T-helper 2 cell (primary cell): ENCODE data around the gene LARP1.

ENCODE experiments used
- DNase-seq, 5 experiments: peaks; one replicate each; pipeline versions ENCODE4 v3.0.0 to v3.0.0-alpha.2; 2012 to 2022

LARP1 gene

GRCh38 chr5:154860765-154861164, 105.6 kb downstream of the LARP1 start:
- peak in 1 of 5 experiments; percentile 31 for DNase-seq

GRCh38 chr5:154861946-154862345, 106.8 kb downstream of the LARP1 start:
- DNase-seq = no peak

- DNase-seq = peak in 1 of 5 experiments; percentile 47
Observed at GRCh38 chr5:154862766-154863165, 107.6 kb downstream of the LARP1 start.

GRCh38 chr5:154863291-154864080, 108.3 kb downstream of the LARP1 start:
- no peak for DNase-seq

- no peak for DNase-seq
Observed at GRCh38 chr5:154865466-154866184, 110.4 kb downstream of the LARP1 start.

- no peak for DNase-seq
Observed at GRCh38 chr5:154866841-154867240, 111.7 kb downstream of the LARP1 start.
